ENCODE measurements around the gene APOB. TPM values are rescaled to one million over a fixed set of nuclear protein-coding genes. Genes with fewer than 3 reads are reported as not detected.
A peak's percentile ranks its signal among the peaks of the same experiment; 100 is the strongest.

Gene APOB
- total RNA-seq, 1 experiment from 2014 or later = not detected

DNA sequence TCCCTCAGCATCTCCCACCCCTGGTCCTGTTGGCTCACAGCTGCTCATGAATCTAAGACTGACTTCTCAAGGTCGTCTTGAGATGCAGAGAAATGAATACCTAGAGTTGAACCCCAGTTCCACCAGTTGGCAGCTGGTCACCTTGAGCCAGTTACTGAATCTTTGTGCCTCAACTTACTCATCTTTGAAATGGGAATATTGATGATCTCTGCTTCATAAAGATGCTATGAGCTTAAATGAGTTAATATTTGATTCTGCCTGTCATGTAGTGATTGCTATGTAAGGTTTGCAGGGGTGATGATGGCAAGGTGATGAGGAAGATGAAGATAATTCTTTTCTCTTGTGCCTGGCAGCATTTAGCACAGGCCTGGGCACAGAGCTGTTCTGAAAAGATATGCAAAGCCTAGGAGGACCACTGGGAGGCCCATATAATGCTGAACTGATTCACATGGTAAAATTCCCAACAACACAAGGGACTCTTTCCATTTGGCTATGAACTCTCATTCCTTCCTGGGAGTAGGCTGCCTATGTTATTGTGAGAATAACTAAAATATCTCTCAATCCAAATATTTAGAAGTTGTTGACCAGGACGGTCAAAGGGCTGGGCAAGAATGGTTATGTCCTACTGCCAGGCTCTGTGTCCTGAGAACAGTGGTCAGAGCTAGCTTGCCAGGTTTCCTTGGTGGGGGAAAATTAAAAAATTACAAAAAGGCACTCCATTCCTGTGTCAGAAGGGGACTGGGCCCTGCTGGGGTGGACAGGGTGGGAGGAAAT lies 70.9 kb downstream of the APOB start:
- DNase-seq (ENCODE audit: low read depth) = no peak

GRCh38 chr2:20972110-20972509 lies 71.8 kb downstream of the APOB start:
- DNase-seq (ENCODE audit: low read depth) = no peak

- no peak for DNase-seq (ENCODE audit: low read depth)
These were observed 73.8 kb downstream of the APOB start for GRCh38 chr2:20970068-20970467.

- no peak for DNase-seq (ENCODE audit: low read depth)
These were observed 77.7 kb downstream of the APOB start for GRCh38 chr2:20966061-20966595.

DNA sequence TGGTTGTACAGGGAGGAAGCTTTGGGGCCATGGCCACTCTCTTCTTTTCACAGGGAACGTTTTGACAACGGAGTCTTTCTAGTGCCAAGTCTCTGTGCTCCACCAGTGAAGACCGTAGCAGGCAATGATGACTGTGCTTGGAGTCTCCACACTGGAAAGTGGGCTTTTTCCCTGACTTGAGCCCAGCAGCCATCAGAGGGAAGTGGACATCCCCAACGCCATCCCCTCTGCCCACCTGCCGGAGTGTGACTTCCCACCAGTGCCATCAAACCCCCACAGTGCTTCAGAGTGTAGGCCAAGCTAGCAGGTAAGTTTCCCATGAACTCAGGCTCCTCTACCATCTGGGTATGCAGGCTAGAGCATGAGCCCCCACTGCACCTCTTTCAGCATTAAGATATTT lies 78.7 kb downstream of the APOB start:
- no peak for DNase-seq (ENCODE audit: low read depth)

- DNase-seq (ENCODE audit: low read depth) = no peak
These were observed 80.0 kb downstream of the APOB start for GRCh38 chr2:20963867-20964266.

GRCh38 chr2:20962939-20963557 lies 80.8 kb downstream of the APOB start:
- DNase-seq (ENCODE audit: low read depth) = peak; percentile 42

- DNase-seq (ENCODE audit: low read depth) = no peak
These were observed 82.0 kb downstream of the APOB start for GRCh38 chr2:20961858-20962257.

DNA sequence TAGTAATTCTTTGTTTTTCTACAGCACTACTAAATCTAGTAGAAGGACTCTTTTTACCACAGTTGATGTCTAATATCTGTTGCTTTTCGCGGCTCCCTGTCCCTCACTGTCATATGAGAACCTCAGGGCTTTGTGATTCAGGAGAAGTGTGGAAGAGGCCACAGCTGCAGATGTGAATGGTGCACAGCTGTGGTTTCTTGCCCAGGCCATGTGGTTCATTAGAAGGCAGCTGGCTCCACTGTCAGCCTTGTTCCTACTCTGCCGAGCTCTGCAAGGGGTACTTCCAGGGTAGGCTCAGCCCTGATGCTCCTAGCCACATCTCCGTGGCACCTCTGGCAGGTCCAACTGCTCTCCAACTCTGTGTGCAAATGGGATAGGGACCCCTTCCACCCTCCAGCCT lies 83.9 kb downstream of the APOB start:
- no peak for DNase-seq (ENCODE audit: low read depth)

DNA sequence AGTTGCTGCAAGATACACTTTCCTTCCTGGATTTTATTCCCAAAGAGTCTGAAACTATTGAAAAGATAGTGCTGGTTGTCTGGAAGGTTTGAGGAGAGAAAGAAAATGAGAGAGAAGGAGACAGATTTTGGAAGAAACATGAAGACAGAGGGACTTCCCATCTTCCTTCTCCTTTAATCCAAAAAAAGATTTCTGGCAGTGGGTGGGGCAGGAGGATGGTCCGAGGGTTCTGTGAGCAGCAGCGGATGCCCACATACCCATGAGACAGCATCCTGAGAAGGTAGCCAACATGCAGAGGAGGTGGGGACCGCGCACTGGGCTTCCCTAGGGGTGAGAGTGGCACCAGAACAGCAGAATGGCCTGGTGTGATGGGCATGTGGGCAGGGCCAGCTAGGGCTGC lies 84.6 kb downstream of the APOB start:
- no peak for DNase-seq (ENCODE audit: low read depth)

DNA sequence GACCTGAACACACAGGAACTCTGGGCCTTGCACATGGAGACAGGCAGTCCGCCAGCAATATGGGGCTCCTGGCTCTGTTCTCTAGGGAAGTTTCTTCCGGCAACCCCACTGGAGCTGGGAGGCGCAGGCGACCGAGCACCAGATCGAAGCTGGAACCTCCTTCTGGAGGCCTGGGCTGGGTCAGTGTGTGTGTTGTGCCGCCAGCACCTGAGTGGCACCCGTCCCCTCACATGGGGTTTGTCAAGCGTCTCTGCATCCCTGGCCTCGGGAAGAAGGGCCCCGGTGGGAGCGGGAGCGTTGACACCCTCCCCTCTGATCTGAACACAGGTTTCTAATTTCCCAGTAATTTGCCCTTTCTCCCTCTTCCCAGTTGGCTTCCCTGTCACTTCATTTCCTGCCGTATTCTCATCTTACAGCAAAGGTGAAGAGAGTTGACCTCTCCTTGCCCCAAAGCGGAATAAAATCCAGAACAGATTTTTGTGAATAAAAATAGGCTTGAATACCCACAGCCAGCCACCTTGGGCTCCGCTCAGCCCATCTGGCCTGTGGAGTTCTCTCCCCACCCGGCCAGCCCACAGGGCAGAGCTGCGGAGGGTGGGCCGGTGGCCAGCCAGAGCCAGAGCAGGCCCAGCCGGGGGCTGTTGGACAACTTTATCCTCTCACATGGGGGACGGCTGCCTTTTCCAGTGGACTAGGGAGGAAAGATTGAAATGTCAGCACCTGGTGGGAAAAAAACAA lies 85.9 kb downstream of the APOB start:
- DNase-seq (ENCODE audit: low read depth) = no peak

GRCh38 chr2:20955277-20956026 lies 88.4 kb downstream of the APOB start:
- no peak for DNase-seq (ENCODE audit: low read depth)

DNA sequence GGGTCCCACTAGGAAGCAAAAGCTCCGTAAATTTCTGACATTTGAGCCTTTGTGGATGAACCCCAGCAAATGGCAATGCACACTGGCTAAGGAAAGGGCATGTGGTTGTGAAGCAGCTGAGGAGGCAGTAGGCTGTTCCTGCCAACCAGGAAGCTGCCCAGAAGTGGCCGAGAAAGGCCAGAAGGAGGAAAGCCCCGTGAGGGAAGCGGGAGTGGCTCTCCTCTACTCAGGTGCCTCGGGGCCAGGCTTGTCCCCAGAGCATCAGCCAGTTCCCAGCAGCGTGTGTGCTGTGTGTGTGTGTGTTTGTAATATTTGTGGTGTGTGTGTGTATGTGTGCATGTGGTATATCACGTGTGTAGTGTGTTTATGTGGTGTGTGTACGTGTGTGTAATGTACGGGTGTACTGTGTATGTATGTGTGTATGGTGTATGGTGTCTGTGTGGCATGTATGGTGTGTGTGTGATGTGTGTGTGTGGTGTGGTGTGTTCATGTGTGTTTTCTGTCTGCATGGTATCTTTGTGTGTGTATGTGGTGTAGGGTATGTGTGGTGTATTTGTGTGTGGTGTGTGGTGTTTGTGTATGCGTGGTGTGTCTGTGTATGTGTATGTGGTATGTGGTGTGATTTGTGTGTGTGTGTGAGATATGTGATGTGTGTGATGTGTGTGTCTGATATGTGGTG lies 90.6 kb downstream of the APOB start:
- DNase-seq (ENCODE audit: low read depth) = no peak

Other genes starting within 250 kb of the APOB start
- 23.2 and 24.3 TPM in 2 replicates for gene LDAH, start 221.0 kb downstream of the APOB start, total RNA-seq (2014; rRNA removed; shearing (Covaris generic))
- gene TDRD15, start 79.9 kb upstream of the APOB start, total RNA-seq (2014; rRNA removed; shearing (Covaris generic)) = not detected in 2 replicates

Data from RPMI7951 (cell line).